ENCODE data around the gene NFYA. TPM values are rescaled to one million over a fixed set of nuclear protein-coding genes. Genes with fewer than 3 reads are reported as not detected.

NFYA gene
- total and polyA plus RNA-seq, 2 of the 13 experiments (the other 11 are each of a cell fraction or from before 2014, with no cell fraction given): 16.0 to 22.9 TPM

- TF ChIP-seq ZNF687 (CRISPR knock-in tag; IDR thresholded peaks at IDR 0.05) (no peak), RXRB (CRISPR knock-in tag; IDR thresholded peaks at IDR 0.05; ENCODE audit: borderline replicate concordance) (peak; percentile 73; the same call in 1 of the 2 replicates), CREB1 (IDR thresholded peaks at IDR 0.05) (no peak), CREB1 (CRISPR knock-in tag; IDR thresholded peaks at IDR 0.05) (peak; percentile 44; the same call in 1 of the 2 replicates), ERF (CRISPR knock-in tag; IDR thresholded peaks at IDR 0.05) (0 out of 2 replicates have a peak, but pooled peaks have one; percentile 25), HNRNPL (IDR thresholded peaks at IDR 0.05; ENCODE audit: low read depth, low read length) (0 out of 2 replicates have a peak, but pooled peaks have one; percentile 58), ETV5 (CRISPR knock-in tag; IDR thresholded peaks at IDR 0.05; ENCODE audit: borderline replicate concordance) (peak; percentile 29; the same call in 1 of the 2 replicates), FOXA3 (CRISPR knock-in tag; IDR thresholded peaks at IDR 0.05) (peak; percentile 79), ZMAT3 (CRISPR knock-in tag; conservative IDR thresholded peaks at IDR 0.05) (no peak), KLF16 (CRISPR knock-in tag; IDR thresholded peaks at IDR 0.05) (peak in 1 of 2 experiments; percentile 56; a peak in 1 of 4 replicates), GATA4 (IDR thresholded peaks at IDR 0.05; ENCODE audit: borderline replicate concordance, low read depth) (0 out of 2 replicates have a peak, but pooled peaks have one; percentile 19), ZNF281 (CRISPR knock-in tag; IDR thresholded peaks at IDR 0.05; ENCODE audit: borderline replicate concordance) (0 out of 2 replicates have a peak, but pooled peaks have one; percentile 8), SAP130 (CRISPR knock-in tag; IDR thresholded peaks at IDR 0.05; ENCODE audit: low read depth) (peak; percentile 82), PRDM15 (CRISPR knock-in tag; IDR thresholded peaks at IDR 0.05) (peak; percentile 96), ZNF317 (CRISPR knock-in tag; IDR thresholded peaks at IDR 0.05) (peak; percentile 39; the same call in 1 of the 2 replicates), DBP (CRISPR knock-in tag; IDR thresholded peaks at IDR 0.05; ENCODE audit: not compliant biosample characterization) (no peak), ZNF589 (CRISPR knock-in tag; conservative IDR thresholded peaks at IDR 0.05) (no peak), ZNF792 (CRISPR knock-in tag; IDR thresholded peaks at IDR 0.05) (peak; percentile 76; the same call in 1 of the 2 replicates)
Measured at GRCh38 chr6:41063884-41064285, 8.9 kb upstream of the NFYA start (continued).
